ENCODE measurements around the gene TP73. TPM values are rescaled to one million over a fixed set of nuclear protein-coding genes. Genes with fewer than 3 reads are reported as not detected.

TP73 gene
- total and polyA plus RNA-seq, 2 donors from 2014 or later: 0.54 TPM; not detected in 1

GRCh38 chr1:3699596-3699995, 47.3 kb downstream of the TP73 start:
- H3K27me3 ChIP-seq (ENCODE audit: control insufficient read depth, insufficient read depth, low read length): no peaks in the 10 kb centered on the region
- intact Hi-C loops (cut with DNase I): no loop called here

GRCh38 chr1:3700631-3701030, 48.3 kb downstream of the TP73 start:
- intact Hi-C loops (cut with DNase I): no loop called here
- H3K4me1 ChIP-seq (ENCODE audit: control insufficient read depth in 2 of 3, insufficient read depth in 2 of 3, low read depth in 1 of 3, low read length in 3 of 3): peaks cover 0 to 2% (median 0%) of the 10 kb centered on the region in 3 donors
- H3K27me3 ChIP-seq (ENCODE audit: control insufficient read depth, insufficient read depth, low read length): no peaks in the 10 kb centered on the region
- H3K27ac ChIP-seq (ENCODE audit: low read depth in 2 of 2, low read length in 2 of 2): no peak overlapping the region
- H3K9ac ChIP-seq (ENCODE audit: low read length in 3 of 3): no peak overlapping the region
- no peak overlapping the region for H3K4me3 ChIP-seq (ENCODE audit: low read length in 3 of 3)
- DNase-seq (no peak), FAIRE-seq (no peak)
- TF ChIP-seq, protein P1, sequence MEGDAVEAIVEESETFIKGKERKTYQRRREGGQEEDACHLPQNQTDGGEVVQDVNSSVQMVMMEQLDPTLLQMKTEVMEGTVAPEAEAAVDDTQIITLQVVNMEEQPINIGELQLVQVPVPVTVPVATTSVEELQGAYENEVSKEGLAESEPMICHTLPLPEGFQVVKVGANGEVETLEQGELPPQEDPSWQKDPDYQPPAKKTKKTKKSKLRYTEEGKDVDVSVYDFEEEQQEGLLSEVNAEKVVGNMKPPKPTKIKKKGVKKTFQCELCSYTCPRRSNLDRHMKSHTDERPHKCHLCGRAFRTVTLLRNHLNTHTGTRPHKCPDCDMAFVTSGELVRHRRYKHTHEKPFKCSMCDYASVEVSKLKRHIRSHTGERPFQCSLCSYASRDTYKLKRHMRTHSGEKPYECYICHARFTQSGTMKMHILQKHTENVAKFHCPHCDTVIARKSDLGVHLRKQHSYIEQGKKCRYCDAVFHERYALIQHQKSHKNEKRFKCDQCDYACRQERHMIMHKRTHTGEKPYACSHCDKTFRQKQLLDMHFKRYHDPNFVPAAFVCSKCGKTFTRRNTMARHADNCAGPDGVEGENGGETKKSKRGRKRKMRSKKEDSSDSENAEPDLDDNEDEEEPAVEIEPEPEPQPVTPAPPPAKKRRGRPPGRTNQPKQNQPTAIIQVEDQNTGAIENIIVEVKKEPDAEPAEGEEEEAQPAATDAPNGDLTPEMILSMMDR (IDR thresholded peaks at IDR 0.05; ENCODE audit: borderline replicate concordance, extremely low read depth, insufficient read depth): no peak
- H3K36me3 ChIP-seq (ENCODE audit: control insufficient read depth in 2 of 3, insufficient read depth in 3 of 3, low read length in 3 of 3): no peaks in the 10 kb centered on the region
- H3K9me3 ChIP-seq (ENCODE audit: control insufficient read depth in 2 of 3, insufficient read depth in 1 of 3, low read length in 3 of 3): no peaks in the 10 kb centered on the region

More at GRCh38 chr1:3699596-3699995, 47.3 kb downstream of the TP73 start:
- FAIRE-seq (no peak), DNase-seq (no peak)
- Histone ChIP-seq H3K4me3 (ENCODE audit: low read length in 3 of 3) (no peak overlapping the region), H3K9me3 (ENCODE audit: control insufficient read depth in 2 of 3, insufficient read depth in 1 of 3, low read length in 3 of 3) (no peaks in the 10 kb centered on the region), H3K9ac (ENCODE audit: low read length in 3 of 3) (no peak overlapping the region), H3K36me3 (ENCODE audit: control insufficient read depth in 2 of 3, insufficient read depth in 3 of 3, low read length in 3 of 3) (no peaks in the 10 kb centered on the region), H3K27ac (ENCODE audit: low read depth in 2 of 2, low read length in 2 of 2) (no peak overlapping the region), H3K4me1 (ENCODE audit: control insufficient read depth in 2 of 3, insufficient read depth in 2 of 3, low read depth in 1 of 3, low read length in 3 of 3) (peaks cover 0 to 2% (median 0%) of the 10 kb centered on the region in 3 donors)
- TF ChIP-seq, protein P1 (IDR thresholded peaks at IDR 0.05; ENCODE audit: borderline replicate concordance, extremely low read depth, insufficient read depth): no peak

- Histone ChIP-seq H3K27ac (ENCODE audit: low read depth in 2 of 2, low read length in 2 of 2) (no peak overlapping the region), H3K9me3 (ENCODE audit: control insufficient read depth in 2 of 3, insufficient read depth in 1 of 3, low read length in 3 of 3) (no peaks in the 10 kb centered on the region), H3K4me3 (ENCODE audit: low read length in 3 of 3) (no peak overlapping the region), H3K27me3 (ENCODE audit: control insufficient read depth, insufficient read depth, low read length) (no peaks in the 10 kb centered on the region), H3K9ac (ENCODE audit: low read length in 3 of 3) (no peak overlapping the region), H3K4me1 (ENCODE audit: control insufficient read depth in 2 of 3, insufficient read depth in 2 of 3, low read depth in 1 of 3, low read length in 3 of 3) (no peaks in the 10 kb centered on the region), H3K36me3 (ENCODE audit: control insufficient read depth in 2 of 3, insufficient read depth in 3 of 3, low read length in 3 of 3) (no peaks in the 10 kb centered on the region)
- no peak for FAIRE-seq
- DNase-seq: no peak
- intact Hi-C loops (cut with DNase I): no loop called here
- TF ChIP-seq, protein P1 (IDR thresholded peaks at IDR 0.05; ENCODE audit: borderline replicate concordance, extremely low read depth, insufficient read depth): no peak
These were observed 50.2 kb downstream of the TP73 start for GRCh38 chr1:3702528-3702927.

Data from kidney (tissue), 14 donors.